Fibroblast of skin of left quadriceps (primary cell): Measurements from ENCODE around the gene RNF11.
A peak's percentile ranks its signal among the peaks of the same experiment; 100 is the strongest.
"Not testable (repeated sequence)": the region's sequence is repeated elsewhere in the genome, so short reads cannot be mapped to it uniquely, and the experiment has no call there.

Source experiments
- DNase-seq, 2 experiments: peaks; one replicate each; pipeline ENCODE4 v3.0.0-alpha.2; 2013; ENCODE audit warnings: low read depth in 2 of 2

Gene RNF11, protein sequence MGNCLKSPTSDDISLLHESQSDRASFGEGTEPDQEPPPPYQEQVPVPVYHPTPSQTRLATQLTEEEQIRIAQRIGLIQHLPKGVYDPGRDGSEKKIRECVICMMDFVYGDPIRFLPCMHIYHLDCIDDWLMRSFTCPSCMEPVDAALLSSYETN

DNA sequence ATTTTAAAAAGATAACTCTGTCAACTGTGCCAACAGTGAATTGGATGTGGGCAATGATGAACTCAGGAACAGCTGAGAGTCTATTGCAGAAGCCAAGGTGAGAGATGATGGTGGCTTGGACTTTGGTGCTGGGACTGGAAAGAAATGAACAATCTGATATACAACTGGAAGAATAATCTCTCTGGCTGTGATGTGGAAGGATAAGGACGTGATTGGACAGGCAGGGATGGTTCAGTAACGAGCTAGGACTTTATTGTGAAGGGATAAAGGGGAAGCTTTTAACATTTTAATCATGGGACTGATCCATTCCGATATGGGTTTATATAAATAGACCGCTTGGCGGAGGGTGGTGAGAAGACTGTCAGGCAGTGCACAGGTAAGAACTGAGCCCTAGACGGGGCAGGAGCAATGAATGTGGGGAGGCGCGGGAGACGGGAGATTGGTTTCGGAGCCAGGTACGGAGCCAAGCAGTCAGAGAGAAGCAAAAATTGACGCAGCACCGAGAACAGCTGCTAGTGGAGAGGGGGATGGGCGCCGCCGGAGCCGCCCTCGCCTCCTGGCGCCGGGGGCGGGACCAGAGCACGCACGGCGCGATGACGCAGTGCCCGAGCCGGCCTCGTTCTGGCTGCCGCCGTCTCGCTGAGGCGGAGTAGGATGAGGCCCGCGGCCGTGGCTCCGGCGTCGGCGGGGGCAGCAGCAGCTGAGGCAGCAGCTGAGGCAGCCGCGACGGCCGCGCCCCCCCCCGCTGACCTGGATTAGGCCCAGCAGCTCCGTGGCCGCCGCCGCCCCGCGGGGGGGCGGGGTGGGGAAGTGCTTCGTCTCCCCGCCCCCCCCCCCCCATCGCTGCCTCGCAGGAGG, at the start of gene RNF11:
RNF11 (plus strand) TSS at position 601 of the 858 bp plus-strand sequence. CDS start 484 bp downstream, outside the sequence.
- peak; percentile 68 to 71 for DNase-seq

- no peak for DNase-seq
Measured at GRCh38 chr1:51188230-51188629, 47.8 kb upstream of the RNF11 start.

DNA sequence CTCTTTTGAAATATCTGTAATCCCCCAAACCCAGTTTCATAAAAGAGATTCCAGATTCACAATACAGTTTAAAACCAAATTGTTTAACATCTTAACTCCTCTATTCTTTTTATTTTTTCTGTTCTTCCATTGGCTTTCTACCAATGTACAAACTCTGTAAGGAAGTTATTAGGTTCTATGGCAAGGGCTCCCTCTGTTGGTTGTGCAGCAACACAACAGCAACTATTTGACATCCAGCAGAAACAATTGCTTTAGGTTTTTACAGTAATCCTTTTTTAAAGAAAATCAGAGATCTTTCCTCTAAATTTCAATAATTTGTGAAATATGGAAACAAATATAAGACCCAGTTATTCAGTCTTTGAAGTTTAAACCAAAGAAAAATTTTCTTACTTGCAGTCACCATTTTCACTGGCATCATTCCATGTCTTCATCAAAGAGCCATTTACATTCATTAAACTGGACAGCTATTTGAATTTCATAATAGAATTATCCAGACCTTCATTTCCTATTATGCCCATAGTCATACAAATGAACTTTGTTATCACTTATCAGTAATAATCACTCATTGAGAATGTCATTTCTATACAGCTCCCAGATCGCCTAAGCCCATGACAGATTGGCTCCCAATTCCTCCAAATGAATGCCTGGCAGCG, 46.5 kb upstream of the RNF11 start:
- peak; percentile 37 to 48 for DNase-seq

DNA sequence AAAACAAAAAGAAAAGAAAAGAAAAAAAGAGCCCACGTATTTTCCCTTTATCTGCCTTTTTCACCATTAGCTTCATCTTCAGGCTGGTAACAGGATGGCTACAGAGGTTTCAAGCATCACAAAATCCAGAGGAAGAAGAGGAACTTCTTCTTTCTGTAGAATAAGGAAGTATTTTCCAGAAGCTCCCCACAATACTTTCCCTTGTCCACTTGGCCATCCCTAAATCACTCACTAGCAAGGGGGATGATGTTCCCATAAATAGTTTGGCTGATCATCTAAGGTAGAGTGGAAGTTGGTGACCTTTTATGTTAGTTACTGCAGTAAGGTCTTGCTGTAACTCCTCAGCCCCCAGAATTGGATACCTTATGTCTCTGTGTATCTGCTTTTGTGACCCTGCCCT, 45.1 kb upstream of the RNF11 start:
- no peak for DNase-seq

DNA sequence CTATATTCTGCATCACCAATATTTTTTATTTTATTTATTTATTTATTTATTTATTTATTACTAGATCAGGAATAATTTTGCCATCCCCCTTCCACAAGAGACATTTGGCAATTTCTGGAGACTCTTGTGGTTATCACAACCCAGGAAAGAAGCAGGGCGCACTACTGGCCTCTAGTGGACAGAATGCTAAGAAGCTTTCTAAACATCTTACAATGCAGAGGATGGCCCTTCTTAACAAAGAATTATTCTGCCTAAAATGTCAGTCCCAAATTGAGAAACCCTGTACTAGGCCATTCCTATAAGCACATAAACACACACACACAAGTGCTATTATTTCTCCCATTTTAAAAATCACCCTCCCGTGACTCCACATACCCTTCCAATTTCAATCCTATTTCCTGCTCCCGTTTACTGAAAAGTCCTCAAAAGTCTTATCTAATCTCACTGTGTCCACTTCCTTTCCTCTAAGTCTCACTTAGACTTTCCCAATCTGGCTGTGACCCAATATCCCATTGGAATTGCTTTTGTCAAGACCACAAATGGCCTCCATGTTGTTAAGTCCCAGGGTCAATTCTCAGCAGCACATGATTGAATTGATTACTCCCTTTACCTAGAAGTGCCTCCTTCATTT, 43.7 kb upstream of the RNF11 start:
- DNase-seq: peak; percentile 63 to 68

DNA sequence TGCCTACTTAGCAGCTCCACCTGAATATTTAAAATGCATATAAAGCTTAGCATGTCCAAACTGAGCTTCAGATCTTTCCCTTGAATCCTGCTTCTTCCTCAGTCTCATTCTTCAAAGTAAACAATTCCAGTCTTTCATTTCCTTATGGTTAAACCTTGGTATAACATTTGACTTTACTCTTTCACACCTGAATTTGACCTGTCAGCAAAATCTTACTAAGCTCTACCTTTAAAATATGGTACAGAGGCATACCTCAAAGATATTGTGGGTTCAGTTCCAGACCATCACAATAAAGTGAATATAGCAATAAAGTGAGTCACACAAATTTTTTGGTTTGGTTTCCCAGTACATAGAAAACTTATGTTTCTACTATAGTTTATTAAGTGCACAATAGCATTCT, 42.5 kb upstream of the RNF11 start:
- no peak for DNase-seq

DNA sequence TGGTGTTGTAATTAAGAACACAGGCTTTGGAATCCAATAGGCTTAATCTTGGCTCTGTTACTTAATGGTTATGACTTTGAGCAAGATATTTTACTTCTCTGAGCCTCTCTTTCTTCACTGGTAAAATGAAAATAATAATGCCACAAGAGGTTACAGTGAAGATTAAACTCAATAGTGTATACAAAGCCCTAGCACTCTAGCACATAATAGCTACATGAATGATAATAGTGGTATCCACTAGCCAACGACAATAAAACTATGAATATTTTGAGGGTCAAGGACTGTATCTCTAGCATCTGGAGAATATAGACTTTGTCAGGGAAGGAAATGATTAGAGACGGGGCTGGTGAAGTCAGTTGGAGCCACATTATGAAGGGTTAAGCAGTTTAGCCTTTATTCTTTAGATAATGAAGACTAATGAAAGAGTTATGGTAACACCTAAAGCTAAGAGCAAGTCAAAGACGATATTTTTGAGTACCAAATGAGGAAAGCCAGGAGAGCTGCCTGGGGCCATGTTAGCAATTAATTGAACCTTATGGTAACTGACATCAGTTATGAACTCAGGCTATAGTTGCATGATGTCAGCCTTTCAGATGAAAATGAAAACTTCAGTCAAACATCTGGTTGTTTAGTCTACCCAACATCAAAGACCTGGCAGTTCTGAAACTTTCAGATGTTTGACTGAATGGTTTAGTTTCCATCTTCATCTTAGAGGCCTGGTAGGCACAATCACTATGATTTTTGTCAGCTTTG, 32.8 kb upstream of the RNF11 start:
- no peak for DNase-seq

DNA sequence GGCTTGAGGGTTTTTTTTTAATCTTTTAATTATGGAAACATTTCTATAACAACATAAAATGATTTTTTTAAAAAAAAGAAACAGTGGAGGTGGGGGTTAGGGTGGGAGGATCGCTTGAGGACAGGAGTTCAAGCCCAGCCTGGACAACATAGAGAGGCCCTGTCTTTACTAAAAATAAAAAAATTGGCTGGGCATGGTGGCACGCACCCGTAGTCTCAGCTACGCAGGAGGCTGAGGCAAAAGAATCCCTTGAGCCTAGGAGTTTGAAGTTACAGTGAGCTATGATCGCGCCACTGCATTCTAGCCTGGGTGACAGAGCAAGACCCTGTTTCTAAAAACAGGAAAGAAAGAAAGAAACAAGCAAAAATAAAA, 32.2 kb upstream of the RNF11 start:
- no peak for DNase-seq

GRCh38 chr1:51210055-51210454, 26.0 kb upstream of the RNF11 start:
- DNase-seq: no peak

- DNase-seq: no peak
Measured at GRCh38 chr1:51210676-51211075, 25.4 kb upstream of the RNF11 start.

- peak; percentile 62 to 63 for DNase-seq
Measured at GRCh38 chr1:51214615-51215131, 21.4 kb upstream of the RNF11 start.

DNA sequence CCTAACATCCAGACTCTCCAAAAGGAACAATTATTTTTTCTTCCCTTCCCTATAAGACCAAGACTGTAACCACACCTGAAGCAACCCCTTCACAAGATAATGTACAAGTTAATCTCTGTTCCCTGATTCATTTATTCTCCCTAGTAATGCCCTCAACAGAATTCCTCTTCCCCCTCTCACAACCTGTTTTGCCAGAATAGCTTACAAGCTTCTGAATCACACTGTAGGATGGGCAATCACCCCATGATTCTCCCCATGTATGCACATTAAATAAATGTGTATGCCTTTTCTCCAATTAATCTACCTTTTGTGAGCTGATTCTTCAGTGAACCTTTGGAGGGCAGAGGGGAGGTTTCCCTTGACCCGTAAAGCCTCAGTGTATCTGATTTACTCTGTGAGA, 20.9 kb upstream of the RNF11 start:
- DNase-seq: no peak

DNA sequence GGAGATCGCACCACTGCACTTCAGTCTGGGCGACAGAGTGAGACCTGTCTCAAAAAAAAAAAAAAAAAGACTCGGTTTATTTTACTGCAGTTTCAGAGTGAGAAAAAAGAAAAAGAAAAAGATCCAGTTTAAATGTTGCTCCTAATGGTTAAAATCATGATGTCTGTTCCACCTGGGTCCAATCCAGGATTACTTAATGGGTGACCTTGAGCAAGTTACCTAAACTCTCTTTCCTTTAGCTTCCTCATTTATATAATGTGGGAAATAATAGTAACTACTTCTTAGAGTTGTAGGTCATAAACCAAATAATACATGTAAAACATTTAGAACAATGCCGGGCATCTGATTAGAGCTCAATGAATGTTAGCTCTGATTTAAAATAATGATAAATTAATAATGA, 19.4 kb upstream of the RNF11 start:
- no peak for DNase-seq

GRCh38 chr1:51217101-51217500, 19.0 kb upstream of the RNF11 start:
- no peak for DNase-seq

DNA sequence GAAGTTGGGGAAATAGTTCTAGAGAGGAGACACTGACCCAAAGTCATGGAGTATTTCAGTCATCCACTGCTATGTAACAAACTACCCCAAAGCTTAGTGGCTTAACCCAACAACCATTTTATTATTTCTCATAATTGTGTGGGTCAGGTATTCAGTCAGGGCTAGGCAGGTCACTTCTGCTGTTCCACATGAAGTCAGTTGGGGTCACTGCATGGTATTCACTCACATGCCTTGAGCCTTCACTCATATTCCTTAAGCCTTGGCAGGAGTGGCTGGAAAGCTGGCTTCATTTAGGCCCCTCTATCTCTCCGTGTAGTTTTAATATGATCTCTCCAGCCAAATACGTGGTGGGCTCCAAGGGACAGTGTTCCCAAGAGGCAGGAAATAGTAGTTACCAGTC, 17.5 kb upstream of the RNF11 start:
- no peak for DNase-seq

- no peak for DNase-seq
Measured at GRCh38 chr1:51219022-51219421, 17.1 kb upstream of the RNF11 start.

GRCh38 chr1:51221529-51221928, 14.5 kb upstream of the RNF11 start:
- DNase-seq: not testable (repeated sequence)

DNA sequence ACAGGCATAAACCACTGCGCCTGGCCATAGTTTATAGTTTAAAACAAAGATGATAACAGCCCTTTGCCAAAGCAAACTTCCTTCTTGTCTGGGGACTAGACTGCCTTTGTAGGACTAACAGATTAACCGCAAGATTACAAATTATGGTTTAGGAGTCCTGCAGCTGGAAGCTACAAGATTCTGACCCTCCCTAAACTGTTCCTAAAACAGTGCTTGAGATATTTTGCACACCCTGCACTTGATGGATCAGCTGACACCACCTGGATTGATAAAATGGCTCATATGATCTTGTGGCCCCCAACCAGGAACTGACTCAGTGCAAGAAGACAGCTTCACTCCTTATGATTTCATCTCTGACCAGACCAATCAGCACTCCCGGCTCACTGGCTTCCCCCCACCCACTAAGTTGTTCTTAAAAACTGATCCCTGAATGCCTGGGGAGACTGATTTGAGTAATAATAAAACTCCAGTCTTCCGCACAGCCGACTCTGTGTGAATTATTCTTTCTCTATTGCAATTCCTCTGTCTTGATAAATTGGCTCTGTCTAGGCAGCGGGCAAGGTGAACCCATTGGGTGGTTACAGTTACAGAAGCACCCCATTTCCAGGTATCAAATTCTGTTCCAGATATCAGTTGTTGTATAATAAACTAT, 13.8 kb upstream of the RNF11 start:
- no peak for DNase-seq

DNA sequence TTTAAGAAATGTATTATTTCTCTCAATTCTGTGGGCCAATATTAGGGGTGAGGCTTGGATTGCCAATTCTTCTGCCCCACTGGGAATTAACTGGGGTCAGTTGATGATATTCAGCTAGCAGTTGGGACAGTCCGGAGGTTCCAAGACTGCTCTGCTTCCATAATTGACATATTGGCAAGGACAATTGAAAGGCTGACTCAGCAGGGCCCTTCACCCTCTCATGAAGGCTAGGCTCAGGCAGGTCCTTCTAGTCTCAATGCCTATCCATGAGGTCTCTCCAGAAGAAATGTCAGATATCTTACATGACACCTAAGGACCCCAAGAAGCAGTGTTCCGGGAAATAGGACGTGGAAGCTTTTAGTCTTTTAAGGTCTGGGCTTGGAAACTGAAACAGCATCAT, 13.3 kb upstream of the RNF11 start:
- no peak for DNase-seq

GRCh38 chr1:51224255-51224654, 11.8 kb upstream of the RNF11 start:
- DNase-seq: no peak
